ENCODE data around the gene SCUBE2.
A peak's percentile ranks its signal among the peaks of the same experiment; 100 is the strongest.

The SCUBE2 gene

GRCh38 chr11:9072626-9073176, 18.7 kb downstream of the SCUBE2 start:
- DNase-seq = no peak

GRCh38 chr11:9071692-9072091, 19.7 kb downstream of the SCUBE2 start:
- no peak for DNase-seq

- DNase-seq = no peak
These were observed 20.5 kb downstream of the SCUBE2 start for GRCh38 chr11:9070749-9071491.

GRCh38 chr11:9069862-9070470, 21.4 kb downstream of the SCUBE2 start:
- DNase-seq = no peak

- DNase-seq = no peak
These were observed 22.1 kb downstream of the SCUBE2 start for GRCh38 chr11:9069256-9069655.

GRCh38 chr11:9066433-9066925, 24.9 kb downstream of the SCUBE2 start:
- no peak for DNase-seq

GRCh38 chr11:9065607-9066432, 25.6 kb downstream of the SCUBE2 start:
- DNase-seq = no peak

GRCh38 chr11:9061807-9062206, 29.6 kb downstream of the SCUBE2 start:
- DNase-seq = no peak

- peak; percentile 42 for DNase-seq
These were observed 30.7 kb downstream of the SCUBE2 start for GRCh38 chr11:9060700-9061111.

- DNase-seq = no peak
These were observed 32.0 kb downstream of the SCUBE2 start for GRCh38 chr11:9059406-9059805.

GRCh38 chr11:9057888-9058287, 33.5 kb downstream of the SCUBE2 start:
- no peak for DNase-seq

GRCh38 chr11:9057007-9057406, 34.4 kb downstream of the SCUBE2 start:
- no peak for DNase-seq

GRCh38 chr11:9056467-9056866, 34.9 kb downstream of the SCUBE2 start:
- no peak for DNase-seq

GRCh38 chr11:9053316-9054035, 37.9 kb downstream of the SCUBE2 start:
- no peak for DNase-seq

- no peak for DNase-seq
These were observed 39.1 kb downstream of the SCUBE2 start for GRCh38 chr11:9052316-9052715.

- DNase-seq = no peak
These were observed 41.4 kb downstream of the SCUBE2 start for GRCh38 chr11:9049959-9050358.

GRCh38 chr11:9047964-9048523, 43.4 kb downstream of the SCUBE2 start:
- no peak for DNase-seq

GRCh38 chr11:9046481-9046880, 44.9 kb downstream of the SCUBE2 start:
- DNase-seq = no peak

- no peak for DNase-seq
These were observed 48.9 kb downstream of the SCUBE2 start for GRCh38 chr11:9042488-9042887.

- DNase-seq = no peak
These were observed 49.7 kb downstream of the SCUBE2 start for GRCh38 chr11:9041747-9042146.

GRCh38 chr11:9040410-9040809, 51.0 kb downstream of the SCUBE2 start:
- no peak for DNase-seq

- no peak for DNase-seq
These were observed 51.5 kb downstream of the SCUBE2 start for GRCh38 chr11:9039863-9040262.
